K562 (cell line): Measurements from ENCODE around the gene HOXC11. TPM values are rescaled to one million over a fixed set of nuclear protein-coding genes. Genes with fewer than 3 reads are reported as not detected.
A peak's percentile ranks its signal among the peaks of the same experiment; 100 is the strongest.

ENCODE experiments used
- CHCHD3 ChIP-seq: fragments of 250-450 bp; sonication (Bioruptor Pico); IDR thresholded peaks from 2 replicates; pipeline ENCODE4 v2.1.2; 2022; ENCODE audit warnings: mild to moderate bottlenecking
- GTF2F1 ChIP-seq: IDR thresholded peaks from 2 replicates; pipeline ENCODE4 v1.6.1; 2011; ENCODE audit warnings: low read depth, low read length, improper control_type of control experiment
- IRF1 ChIP-seq: sonication (generic); formaldehyde crosslinking; IDR thresholded peaks from 2 replicates; pipeline ENCODE4 v1.8.0; 2022; ENCODE audit warnings: missing genetic modification reagents, mild to moderate bottlenecking, borderline replicate concordance
- LEF1 ChIP-seq: fragments of 450-650 bp; IDR thresholded peaks from 2 replicates; pipeline ENCODE4 v1.6.1; 2016; ENCODE audit warnings: mild to moderate bottlenecking
- MEIS2 ChIP-seq: fragments of 450-650 bp; IDR thresholded peaks from 2 replicates; pipeline ENCODE4 v1.6.1; 2014; ENCODE audit warnings: mild to moderate bottlenecking; ENCODE audit not compliant: partially characterized antibody
- NFYB ChIP-seq: IDR thresholded peaks from 2 replicates; pipeline ENCODE4 v1.6.1; 2011; ENCODE audit warnings: mild to moderate bottlenecking, moderate library complexity; ENCODE audit not compliant: insufficient read length; ENCODE audit errors: extremely low read depth
- PBX2 ChIP-seq, 2 experiments: IDR thresholded peaks in 1 of 2; conservative IDR thresholded peaks in 1 of 2; 2 replicates each; pipeline ENCODE4 v1.6.1; 2016; ENCODE audit warnings: low read depth in 2 of 2, mild to moderate bottlenecking in 1 of 2, missing compliant biosample characterization in 1 of 2, missing genetic modification characterization in 1 of 2, moderate library complexity in 1 of 2
- RB1 ChIP-seq: fragments of 450-650 bp; IDR thresholded peaks from 2 replicates; pipeline ENCODE4 v1.6.1; 2017; ENCODE audit warnings: low read depth, mild to moderate bottlenecking
- SMARCA4 ChIP-seq: fragments of 450-650 bp; IDR thresholded peaks from 2 replicates; pipeline ENCODE4 v1.6.1; 2016
- STAG1 ChIP-seq: sonication (generic); formaldehyde crosslinking; IDR thresholded peaks from 2 replicates; pipeline ENCODE4 v1.5.0; 2020; ENCODE audit warnings: missing genetic modification reagents, borderline replicate concordance
- ZNF239 ChIP-seq: fragments of 250-450 bp; sonication (Bioruptor Pico); IDR thresholded peaks from 2 replicates; pipeline ENCODE4 v1.4.0; 2020; ENCODE audit warnings: mild to moderate bottlenecking
- ZNF277 ChIP-seq: fragments of 250-450 bp; sonication (Bioruptor Pico); IDR thresholded peaks from 2 replicates; pipeline ENCODE4 v1.8.0; 2022; ENCODE audit warnings: inconsistent platforms, mild to moderate bottlenecking, moderate library complexity, borderline replicate concordance
- ZNF639 ChIP-seq, 2 experiments: fragments of 200-800 bp in 1 of 2; sonication (Bioruptor generic) in 1 of 2; sonication (generic) in 1 of 2; formaldehyde crosslinking in 1 of 2; IDR thresholded peaks in 1 of 2; conservative IDR thresholded peaks in 1 of 2; 2 replicates each; pipeline versions ENCODE4 v1.5.0 to v1.6.1; 2016 to 2020; ENCODE audit warnings: missing compliant biosample characterization in 1 of 2, missing genetic modification characterization in 1 of 2, missing genetic modification reagents in 1 of 2
- polyA plus RNA-seq, 8 experiments: library from polyadenylated mRNA; depleted of rRNA in 4 of 8; stranded (reverse) in 5 of 8; unstranded in 3 of 8; fragments of >200 nt; fragmentation: Nextera tagmentation in 2 of 8; fragmentation: Illumina TruSeq in 1 of 8; extraction: Ambion mirVana in 2 of 8; extraction: Trizol in 1 of 8; gene quantifications; 2 replicates each; pipeline versions ENCODE4 v1.2.1 to v1.2.3, GENCODE V29; 2011 to 2014; ENCODE audit warnings: inconsistent platforms in 1 of 8, missing spikeins in 1 of 8
- total RNA-seq, 7 experiments: library from RNA; depleted of rRNA in 6 of 7; stranded (reverse); fragments of >200 nt in 6 of 7; fragmentation: Illumina TruSeq in 2 of 7; extraction: Trizol in 2 of 7; gene quantifications; 2 replicates each; pipeline versions ENCODE4 v1.2.1 to v1.2.3, GENCODE V29; 2011 to 2021; ENCODE audit warnings: low replicate concordance in 1 of 7
- TF ChIP-seq, protein P1 (sequence below): fragments of 450-650 bp; IDR thresholded peaks from 2 replicates; pipeline ENCODE4 v1.6.1; 2016; ENCODE audit warnings: borderline replicate concordance
- TF ChIP-seq, protein P2 (sequence below): sonication (generic); formaldehyde crosslinking; IDR thresholded peaks from 2 replicates; pipeline ENCODE4 v1.8.1; 2023; ENCODE audit warnings: mild to moderate bottlenecking, missing genetic modification reagents
- TF ChIP-seq, protein P3 (sequence below): sonication (generic); formaldehyde crosslinking; IDR thresholded peaks from 2 replicates; pipeline ENCODE4 v1.9.0; 2022; ENCODE audit warnings: mild to moderate bottlenecking, missing genetic modification reagents

Gene HOXC11
- total and polyA plus RNA-seq, 9 of the 15 experiments (the other 6 are each of a cell fraction or from before 2014, with no cell fraction given) = not detected

DNA sequence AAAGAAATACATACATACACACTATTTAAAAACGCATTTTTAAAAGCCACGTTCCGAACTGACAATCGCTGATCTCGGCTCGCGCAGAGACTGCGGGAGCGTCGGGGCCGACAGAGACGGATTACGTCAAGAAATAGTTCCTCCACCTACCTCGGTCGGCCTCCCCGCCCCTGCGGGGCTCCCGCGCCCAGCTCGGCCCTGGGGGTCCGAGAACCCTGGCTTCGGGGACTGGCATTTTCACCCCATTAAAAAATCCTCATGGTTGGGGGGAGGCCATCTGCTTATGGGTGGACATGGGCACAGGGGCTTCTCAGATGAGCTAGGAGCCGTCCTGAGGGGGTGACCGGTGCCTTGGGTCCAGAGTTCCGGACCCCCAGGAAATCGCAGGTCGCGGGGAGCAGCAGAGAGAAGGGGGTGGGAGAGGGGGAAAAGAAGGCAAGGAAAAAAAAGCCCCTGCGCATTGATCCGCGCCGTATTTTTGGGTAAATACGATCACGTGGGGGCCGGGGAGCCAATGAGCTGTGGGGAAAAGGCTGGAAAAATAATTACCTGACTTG, 26.7 kb downstream of the HOXC11 start (continued):
- TF ChIP-seq, protein P1, sequence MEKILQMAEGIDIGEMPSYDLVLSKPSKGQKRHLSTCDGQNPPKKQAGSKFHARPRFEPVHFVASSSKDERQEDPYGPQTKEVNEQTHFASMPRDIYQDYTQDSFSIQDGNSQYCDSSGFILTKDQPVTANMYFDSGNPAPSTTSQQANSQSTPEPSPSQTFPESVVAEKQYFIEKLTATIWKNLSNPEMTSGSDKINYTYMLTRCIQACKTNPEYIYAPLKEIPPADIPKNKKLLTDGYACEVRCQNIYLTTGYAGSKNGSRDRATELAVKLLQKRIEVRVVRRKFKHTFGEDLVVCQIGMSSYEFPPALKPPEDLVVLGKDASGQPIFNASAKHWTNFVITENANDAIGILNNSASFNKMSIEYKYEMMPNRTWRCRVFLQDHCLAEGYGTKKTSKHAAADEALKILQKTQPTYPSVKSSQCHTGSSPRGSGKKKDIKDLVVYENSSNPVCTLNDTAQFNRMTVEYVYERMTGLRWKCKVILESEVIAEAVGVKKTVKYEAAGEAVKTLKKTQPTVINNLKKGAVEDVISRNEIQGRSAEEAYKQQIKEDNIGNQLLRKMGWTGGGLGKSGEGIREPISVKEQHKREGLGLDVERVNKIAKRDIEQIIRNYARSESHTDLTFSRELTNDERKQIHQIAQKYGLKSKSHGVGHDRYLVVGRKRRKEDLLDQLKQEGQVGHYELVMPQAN = peak; percentile 34; the same call in 1 of the 2 replicates
- TF ChIP-seq PBX2 (CRISPR knock-in tag; IDR thresholded peaks at IDR 0.05; ENCODE audit: low read depth) (peak; percentile 57), PBX2 (tag; conservative IDR thresholded peaks at IDR 0.05; ENCODE audit: low read depth) (peak; percentile 89), STAG1 (CRISPR knock-in tag) (0 out of 2 replicates have a peak, but pooled peaks have one; percentile 16), MEIS2 (peak; percentile 86), LEF1 (no peak), ZNF639 (CRISPR knock-in tag; conservative IDR thresholded peaks at IDR 0.05 in 1 of 2, IDR thresholded peaks at IDR 0.05 in 1 of 2) (no peak), ZNF277 (no peak), RB1 (0 out of 2 replicates have a peak, but pooled peaks have one; percentile 21), CHCHD3 (peak; percentile 50; the same call in 1 of the 2 replicates), IRF1 (CRISPR knock-in tag) (no peak), SMARCA4 (no peak), ZNF239 (CRISPR knock-in tag) (no peak), GTF2F1 (0 out of 2 replicates have a peak, but pooled peaks have one; percentile 45), NFYB (peak; percentile 30)
- TF ChIP-seq, protein P2, sequence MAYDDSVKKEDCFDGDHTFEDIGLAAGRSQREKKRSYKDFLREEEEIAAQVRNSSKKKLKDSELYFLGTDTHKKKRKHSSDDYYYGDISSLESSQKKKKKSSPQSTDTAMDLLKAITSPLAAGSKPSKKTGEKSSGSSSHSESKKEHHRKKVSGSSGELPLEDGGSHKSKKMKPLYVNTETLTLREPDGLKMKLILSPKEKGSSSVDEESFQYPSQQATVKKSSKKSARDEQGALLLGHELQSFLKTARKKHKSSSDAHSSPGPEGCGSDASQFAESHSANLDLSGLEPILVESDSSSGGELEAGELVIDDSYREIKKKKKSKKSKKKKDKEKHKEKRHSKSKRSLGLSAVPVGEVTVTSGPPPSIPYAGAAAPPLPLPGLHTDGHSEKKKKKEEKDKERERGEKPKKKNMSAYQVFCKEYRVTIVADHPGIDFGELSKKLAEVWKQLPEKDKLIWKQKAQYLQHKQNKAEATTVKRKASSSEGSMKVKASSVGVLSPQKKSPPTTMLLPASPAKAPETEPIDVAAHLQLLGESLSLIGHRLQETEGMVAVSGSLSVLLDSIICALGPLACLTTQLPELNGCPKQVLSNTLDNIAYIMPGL (CRISPR knock-in tag) = no peak
- TF ChIP-seq, protein P3, sequence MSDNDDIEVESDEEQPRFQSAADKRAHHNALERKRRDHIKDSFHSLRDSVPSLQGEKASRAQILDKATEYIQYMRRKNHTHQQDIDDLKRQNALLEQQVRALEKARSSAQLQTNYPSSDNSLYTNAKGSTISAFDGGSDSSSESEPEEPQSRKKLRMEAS = no peak
